Peyer's patch (tissue), 4 donors: Measurements from ENCODE around the gene MRPL48.

Source experiments
- POLR2A ChIP-seq, 2 donors: fragments of 450-650 bp; IDR thresholded peaks; one replicate each; pipeline ENCODE4 v1.5.1; 2017; ENCODE audit warnings: antibody characterized with exemption in 2 of 2, mild to moderate bottlenecking in 2 of 2, moderate library complexity in 2 of 2
- TF ChIP-seq, protein P1 (sequence below), 6 experiments: fragments of 450-650 bp in 4 of 6; fragments of 200-600 bp in 2 of 6; sonication (generic) in 1 of 6; IDR thresholded peaks; one replicate each; pipeline ENCODE4 v1.5.1; 2017 to 2019; ENCODE audit warnings: antibody characterized with exemption in 6 of 6, mild to moderate bottlenecking in 3 of 6, moderate library complexity in 1 of 6

DNA sequence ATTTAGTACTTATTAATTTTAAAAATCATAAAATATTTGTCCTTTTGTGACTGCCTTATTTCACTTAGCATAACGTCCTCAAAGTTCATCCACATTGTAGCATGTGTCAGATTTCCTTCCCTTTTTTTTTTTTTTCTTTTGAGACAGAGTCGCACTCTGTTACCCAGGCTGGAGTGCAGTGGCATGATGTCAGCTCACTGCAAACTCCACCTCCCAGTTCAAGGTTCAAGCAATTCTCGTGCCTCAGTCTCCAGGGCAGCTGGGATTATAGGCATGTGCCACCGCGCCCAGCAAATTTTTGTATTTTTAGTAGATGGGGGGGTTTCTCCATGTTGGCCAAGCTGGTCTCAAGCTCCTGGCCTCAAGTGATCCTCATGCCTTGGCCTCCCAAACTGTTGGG is 37.4 kb upstream of the MRPL48 start:
- no peak for TF ChIP-seq POLR2A (IDR thresholded peaks at IDR 0.05)
- TF ChIP-seq, protein P1, sequence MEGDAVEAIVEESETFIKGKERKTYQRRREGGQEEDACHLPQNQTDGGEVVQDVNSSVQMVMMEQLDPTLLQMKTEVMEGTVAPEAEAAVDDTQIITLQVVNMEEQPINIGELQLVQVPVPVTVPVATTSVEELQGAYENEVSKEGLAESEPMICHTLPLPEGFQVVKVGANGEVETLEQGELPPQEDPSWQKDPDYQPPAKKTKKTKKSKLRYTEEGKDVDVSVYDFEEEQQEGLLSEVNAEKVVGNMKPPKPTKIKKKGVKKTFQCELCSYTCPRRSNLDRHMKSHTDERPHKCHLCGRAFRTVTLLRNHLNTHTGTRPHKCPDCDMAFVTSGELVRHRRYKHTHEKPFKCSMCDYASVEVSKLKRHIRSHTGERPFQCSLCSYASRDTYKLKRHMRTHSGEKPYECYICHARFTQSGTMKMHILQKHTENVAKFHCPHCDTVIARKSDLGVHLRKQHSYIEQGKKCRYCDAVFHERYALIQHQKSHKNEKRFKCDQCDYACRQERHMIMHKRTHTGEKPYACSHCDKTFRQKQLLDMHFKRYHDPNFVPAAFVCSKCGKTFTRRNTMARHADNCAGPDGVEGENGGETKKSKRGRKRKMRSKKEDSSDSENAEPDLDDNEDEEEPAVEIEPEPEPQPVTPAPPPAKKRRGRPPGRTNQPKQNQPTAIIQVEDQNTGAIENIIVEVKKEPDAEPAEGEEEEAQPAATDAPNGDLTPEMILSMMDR (IDR thresholded peaks at IDR 0.05): no peak
